GM13976 (cell line): Measurements from ENCODE around the gene SRGAP1.
"Not testable (repeated sequence)": the region's sequence is repeated elsewhere in the genome, so short reads cannot be mapped to it uniquely, and the experiment has no call there.

Source experiments
- DNase-seq: peaks from one replicate; pipeline ENCODE4 v3.0.0; 2012; ENCODE audit warnings: low spot score
- CTCF ChIP-seq: IDR thresholded peaks from 2 replicates; pipeline ENCODE4 v1.5.1; 2012; ENCODE audit warnings: borderline replicate concordance, mild to moderate bottlenecking; ENCODE audit not compliant: insufficient read depth; ENCODE audit errors: extremely low read depth, missing control alignments, control extremely low read depth
- in situ Hi-C: fragments of 300-500 bp; cut with MboI; formaldehyde crosslinking; loops from one replicate; pipeline ENCODE4 v1.12.0; 2022; ENCODE audit warnings: low sequenced_read_pairs, mixed read lengths, inconsistent platforms; ENCODE audit not compliant: unreplicated experiment

Gene SRGAP1

GRCh38 chr12:64123448-64123847, 278.9 kb downstream of the SRGAP1 start:
- no peak for DNase-seq
- no peak for TF ChIP-seq CTCF
- in situ Hi-C loops: no loop called here

GRCh38 chr12:64124511-64125197, 280.2 kb downstream of the SRGAP1 start:
- in situ Hi-C loops: no loop called here
- TF ChIP-seq CTCF: no peak
- no peak for DNase-seq

- in situ Hi-C loops: no loop called here
- TF ChIP-seq CTCF: no peak
- DNase-seq: no peak
Observed at GRCh38 chr12:64125913-64126312, 281.4 kb downstream of the SRGAP1 start.

- TF ChIP-seq CTCF: no peak
- in situ Hi-C loops: no loop called here
- no peak for DNase-seq
Observed at GRCh38 chr12:64127811-64128210, 283.3 kb downstream of the SRGAP1 start.

- no peak for TF ChIP-seq CTCF
- DNase-seq: no peak
- in situ Hi-C loops: no loop called here
Observed at GRCh38 chr12:64128366-64128765, 283.9 kb downstream of the SRGAP1 start.

- DNase-seq, in situ Hi-C loops: not testable (repeated sequence)
Observed at GRCh38 chr12:64130476-64130875, 286.0 kb downstream of the SRGAP1 start.

- DNase-seq, in situ Hi-C loops: not testable (repeated sequence)
Observed at GRCh38 chr12:64131456-64131855, 287.0 kb downstream of the SRGAP1 start.

- in situ Hi-C loops, DNase-seq: not testable (repeated sequence)
Observed at GRCh38 chr12:64132672-64133071, 288.2 kb downstream of the SRGAP1 start.

- DNase-seq: no peak
- in situ Hi-C loops: no loop called here
Observed at GRCh38 chr12:64137117-64137516, 292.6 kb downstream of the SRGAP1 start.

More at GRCh38 chr12:64137117-64137516, 292.6 kb downstream of the SRGAP1 start:
- TF ChIP-seq CTCF: no peak
